A549 (cell line): ENCODE data around the gene GNB5.

Source experiments
- CTCF ChIP-seq: fragments of >200 bp; sonication (Bioruptor Twin); formaldehyde crosslinking; IDR thresholded peaks from 3 replicates; pipeline ENCODE4 v1.5.1; 2016
- FOSL2 ChIP-seq, 2 experiments: fragments of 450-650 bp in 1 of 2; fragments of >200 bp in 1 of 2; sonication (Bioruptor Twin) in 1 of 2; formaldehyde crosslinking; IDR thresholded peaks; 2 replicates each; pipeline versions ENCODE4 v1.5.0 to v1.6.1; 2016 to 2020; ENCODE audit warnings: mild to moderate bottlenecking in 1 of 2, moderate library complexity in 1 of 2
- RNF2 ChIP-seq: fragments of 200-600 bp; sonication (generic); IDR thresholded peaks from 2 replicates; pipeline ENCODE4 v1.6.1; 2016; ENCODE audit warnings: low read depth, mild to moderate bottlenecking, antibody characterized with exemption, moderate library complexity, borderline replicate concordance

GRCh38 chr15:52191207-52191606, at the start of gene GNB5:
- TF ChIP-seq FOSL2 (IDR thresholded peaks at IDR 0.05) (no peak), FOSL2 (CRISPR knock-in tag; IDR thresholded peaks at IDR 0.05) (no peak), RNF2 (no peak), CTCF (no peak)
